ENCODE data around the gene HRAS. TPM values are rescaled to one million over a fixed set of nuclear protein-coding genes. Genes with fewer than 3 reads are reported as not detected.

Gene HRAS
- polyA plus RNA-seq, 3 donors: 10.1 to 32.9 (median 10.3) TPM

DNA sequence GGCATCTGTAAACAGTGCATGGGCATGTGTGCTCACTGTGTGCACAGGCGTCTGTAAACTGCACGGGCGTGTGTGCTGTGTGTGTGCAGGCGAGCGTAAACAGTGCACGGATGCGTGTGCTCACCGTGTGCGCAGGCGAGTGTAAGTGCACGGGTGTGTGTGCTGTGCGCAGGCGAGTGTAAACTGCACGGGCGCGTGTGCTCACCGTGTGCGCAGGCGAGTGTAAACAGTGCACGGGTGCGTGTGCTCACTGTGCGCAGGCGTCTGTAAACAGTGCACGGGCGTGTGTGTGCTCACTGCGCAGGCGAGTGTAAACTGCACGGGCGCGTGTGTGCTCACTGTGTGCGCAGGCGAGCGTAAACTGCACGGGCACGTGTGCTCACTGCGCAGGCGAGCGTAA is 50.8 kb downstream of the HRAS start:
- H3K79me2 ChIP-seq (ENCODE audit: insufficient read depth, low read length): no peaks in the 10 kb centered on the region
- DNase-seq: no peak
- no peaks in the 10 kb centered on the region for H3K27me3 ChIP-seq (ENCODE audit: control insufficient read depth in 2 of 2, insufficient read depth in 2 of 2, low read length in 2 of 2)
- peaks cover 2 to 10% (median 6%) of the 10 kb centered on the region in 7 donors for H3K9me3 Mint-ChIP-seq
- H3K27ac Mint-ChIP-seq: no peak overlapping the region
- 99% methylated on average over 38 of the region's 38 CpGs for WGBS (ENCODE audit: insufficient coverage)
- peaks cover 0 to 24% of the 10 kb centered on the region in 2 donors for H3K9me3 ChIP-seq (replicated peaks in 1 of 2; ENCODE audit: control insufficient read depth in 1 of 2, insufficient read depth in 1 of 2, low read length in 2 of 2)
- no peaks in the 10 kb centered on the region for H3K4me1 ChIP-seq (ENCODE audit: control insufficient read depth in 1 of 2, insufficient read depth in 2 of 2, low read length in 2 of 2)
- TF ChIP-seq, protein P1, sequence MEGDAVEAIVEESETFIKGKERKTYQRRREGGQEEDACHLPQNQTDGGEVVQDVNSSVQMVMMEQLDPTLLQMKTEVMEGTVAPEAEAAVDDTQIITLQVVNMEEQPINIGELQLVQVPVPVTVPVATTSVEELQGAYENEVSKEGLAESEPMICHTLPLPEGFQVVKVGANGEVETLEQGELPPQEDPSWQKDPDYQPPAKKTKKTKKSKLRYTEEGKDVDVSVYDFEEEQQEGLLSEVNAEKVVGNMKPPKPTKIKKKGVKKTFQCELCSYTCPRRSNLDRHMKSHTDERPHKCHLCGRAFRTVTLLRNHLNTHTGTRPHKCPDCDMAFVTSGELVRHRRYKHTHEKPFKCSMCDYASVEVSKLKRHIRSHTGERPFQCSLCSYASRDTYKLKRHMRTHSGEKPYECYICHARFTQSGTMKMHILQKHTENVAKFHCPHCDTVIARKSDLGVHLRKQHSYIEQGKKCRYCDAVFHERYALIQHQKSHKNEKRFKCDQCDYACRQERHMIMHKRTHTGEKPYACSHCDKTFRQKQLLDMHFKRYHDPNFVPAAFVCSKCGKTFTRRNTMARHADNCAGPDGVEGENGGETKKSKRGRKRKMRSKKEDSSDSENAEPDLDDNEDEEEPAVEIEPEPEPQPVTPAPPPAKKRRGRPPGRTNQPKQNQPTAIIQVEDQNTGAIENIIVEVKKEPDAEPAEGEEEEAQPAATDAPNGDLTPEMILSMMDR (IDR thresholded peaks at IDR 0.05): no peak
- no peaks in the 10 kb centered on the region for H3K4me1 Mint-ChIP-seq
- no peaks in the 10 kb centered on the region for H3K36me3 ChIP-seq (replicated peaks in 1 of 2; ENCODE audit: control insufficient read depth in 1 of 2, insufficient read depth in 2 of 2, low read length in 2 of 2)
- H3K4me2 ChIP-seq (replicated peaks; ENCODE audit: extremely low read depth, low read length, poor library complexity, severe bottlenecking): no peak overlapping the region
- no peak overlapping the region for H2AFZ ChIP-seq (ENCODE audit: insufficient read depth, low read depth, low read length, poor library complexity, severe bottlenecking)
- H3K4me3 ChIP-seq (replicated peaks in 1 of 3; ENCODE audit: low read depth in 2 of 3, low read length in 3 of 3): no peak overlapping the region
- no peaks in the 10 kb centered on the region for H3K27me3 Mint-ChIP-seq (ENCODE audit: low read depth in 3 of 3)
- intact Hi-C loops (cut with micrococcal nuclease): no loop called here
- H3K27ac ChIP-seq (ENCODE audit: low read depth in 1 of 2, low read length in 2 of 2): no peak overlapping the region
- no peaks in the 10 kb centered on the region for H4K20me1 ChIP-seq (ENCODE audit: insufficient read depth, low read length)
- H3K4me3 Mint-ChIP-seq: no peak overlapping the region
- H3K9ac ChIP-seq (ENCODE audit: insufficient read depth, low read length, poor library complexity, severe bottlenecking): no peak overlapping the region
- H3K36me3 Mint-ChIP-seq: peaks cover 6 to 15% of the 10 kb centered on the region in 2 donors

Small RNAs within 50 kb of the gene (small RNA-seq; reads per million reads assigned to genes)
- 2.6 reads per million, percentile 13 among the genes with 10 or more reads in this experiment for gene MIR210 (ENCODE audit: insufficient read length, low read depth)

Other genes with a start within 250 kb of the HRAS start
- 10 to 100 TPM in 1 of 3 donors, 1 to 10 TPM in 2; 1.6 to 82.9 (median 2.1) TPM for gene PGGHG, start 246.4 kb downstream of the HRAS start, polyA plus RNA-seq
- not detected for gene IFITM5, start 236.1 kb downstream of the HRAS start, polyA plus RNA-seq
- 1,000 to 10,000 TPM in 1 of 3 donors, 100 to 1,000 TPM in 2; 625 to 1,147 (median 705) TPM for gene IFITM2, start 227.8 kb downstream of the HRAS start, polyA plus RNA-seq
- 10 to 100 TPM; 26.0 to 49.5 (median 36.3) TPM for gene IFITM1, start 221.5 kb downstream of the HRAS start, polyA plus RNA-seq
- 100 to 1,000 TPM; 353 to 637 (median 445) TPM for gene IFITM3, start 214.7 kb downstream of the HRAS start, polyA plus RNA-seq
- not detected for gene B4GALNT4, start 166.1 kb downstream of the HRAS start, polyA plus RNA-seq
- gene PKP3, start 141.4 kb downstream of the HRAS start, polyA plus RNA-seq: not detected
- 100 to 1,000 TPM in 1 of 3 donors, 10 to 100 TPM in 2; 62.8 to 125 (median 75.4) TPM for gene SIGIRR, start 120.6 kb downstream of the HRAS start, polyA plus RNA-seq
- under 1 TPM in 2 of 3 donors, not detected in 1; 0.18 to 0.24 TPM for gene ANO9, start 93.6 kb downstream of the HRAS start, polyA plus RNA-seq
- 10 to 100 TPM in 2 of 3 donors, 1 to 10 TPM in 1; 9.3 to 18.3 (median 12.4) TPM for gene PTDSS2, start 85.3 kb downstream of the HRAS start, polyA plus RNA-seq
- 100 to 1,000 TPM; 381 to 445 (median 443) TPM for gene RNH1, start 28.3 kb downstream of the HRAS start, polyA plus RNA-seq
- gene LRRC56, start 2.0 kb upstream of the HRAS start, polyA plus RNA-seq: under 1 TPM in 2 of 3 donors, not detected in 1; 0.09 to 0.68 TPM
- gene LMNTD2, start 25.2 kb upstream of the HRAS start, polyA plus RNA-seq: 10 to 100 TPM in 1 of 3 donors, 1 to 10 TPM in 1, under 1 TPM in 1; 0.67 to 10.6 (median 1.2) TPM
- gene RASSF7, start 25.4 kb upstream of the HRAS start, polyA plus RNA-seq: 10 to 100 TPM in 2 of 3 donors, 1 to 10 TPM in 1; 10.0 to 26.5 (median 12.4) TPM
- gene PHRF1, start 40.9 kb upstream of the HRAS start, polyA plus RNA-seq: 10 to 100 TPM in 1 of 3 donors, 1 to 10 TPM in 2; 1.3 to 11.1 (median 3.3) TPM
- gene IRF7, start 80.4 kb upstream of the HRAS start, polyA plus RNA-seq: 100 to 1,000 TPM in 1 of 3 donors, 10 to 100 TPM in 2; 38.6 to 125 (median 42.9) TPM
- under 1 TPM; 0.18 to 0.43 (median 0.18) TPM for gene CDHR5, start 89.4 kb upstream of the HRAS start, polyA plus RNA-seq
- gene SCT, start 91.6 kb upstream of the HRAS start, polyA plus RNA-seq: not detected
- under 1 TPM in 1 of 3 donors, not detected in 2; 0.13 TPM for gene DRD4, start 101.7 kb upstream of the HRAS start, polyA plus RNA-seq
- 10 to 100 TPM; 18.0 to 22.3 (median 22.2) TPM for gene DEAF1, start 159.6 kb upstream of the HRAS start, polyA plus RNA-seq
- 10 to 100 TPM; 31.6 to 69.4 (median 37.3) TPM for gene TMEM80, start 160.2 kb upstream of the HRAS start, polyA plus RNA-seq
- under 1 TPM in 1 of 3 donors, not detected in 2; 0.55 TPM for gene EPS8L2, start 170.7 kb upstream of the HRAS start, polyA plus RNA-seq
- gene TALDO1, start 211.9 kb upstream of the HRAS start, polyA plus RNA-seq: 1,000 to 10,000 TPM in 2 of 3 donors, 100 to 1,000 TPM in 1; 502 to 1,249 (median 1,224) TPM
- 10 to 100 TPM in 1 of 3 donors, 1 to 10 TPM in 2; 4.5 to 45.6 (median 4.6) TPM for gene GATD1, start 241.9 kb upstream of the HRAS start, polyA plus RNA-seq

All from CD14-positive monocyte (primary cell).